GM12878 (cell line): ENCODE results near the gene NPR1. TPM values are rescaled to one million over a fixed set of nuclear protein-coding genes. Genes with fewer than 3 reads are reported as not detected.

ENCODE experiments used
- ATF2 ChIP-seq: IDR thresholded peaks from 2 replicates; pipeline ENCODE4 v1.6.1; 2012; ENCODE audit warnings: low read length, inconsistent platforms
- BCL11A ChIP-seq: IDR thresholded peaks from 2 replicates; pipeline ENCODE4 v1.6.1; 2011; ENCODE audit warnings: low read depth, low read length
- CBFB ChIP-seq: IDR thresholded peaks from 2 replicates; pipeline ENCODE4 v1.6.1; 2016; ENCODE audit warnings: antibody characterized with exemption, low read depth
- CBX3 ChIP-seq: fragments of 200-600 bp; sonication (generic); IDR thresholded peaks from 2 replicates; pipeline ENCODE4 v1.6.1; 2016; ENCODE audit warnings: low read depth, borderline replicate concordance
- CHD2 ChIP-seq: IDR thresholded peaks from 2 replicates; pipeline ENCODE4 v1.6.1; 2011; ENCODE audit warnings: low read depth, low read length, improper control_type of control experiment, borderline replicate concordance
- IKZF2 ChIP-seq, 2 experiments: fragments of 450-650 bp; IDR thresholded peaks; 2 replicates each; pipeline ENCODE4 v1.6.1; 2017; ENCODE audit warnings: mild to moderate bottlenecking in 2 of 2, moderate library complexity in 2 of 2
- NR2C1 ChIP-seq: fragments of 450-650 bp; IDR thresholded peaks from 2 replicates; pipeline ENCODE4 v1.6.1; 2017; ENCODE audit warnings: antibody characterized with exemption, mild to moderate bottlenecking, moderate library complexity
- POLR2AphosphoS5 ChIP-seq: IDR thresholded peaks from 2 replicates; pipeline ENCODE4 v1.6.1; 2011; ENCODE audit warnings: mild to moderate bottlenecking, low read length, inconsistent platforms
- RB1 ChIP-seq: fragments of 450-650 bp; formaldehyde crosslinking; IDR thresholded peaks from 2 replicates; pipeline ENCODE4 v1.6.1; 2017; ENCODE audit warnings: mild to moderate bottlenecking, borderline replicate concordance
- RELB ChIP-seq: fragments of 450-650 bp; IDR thresholded peaks from 2 replicates; pipeline ENCODE4 v1.6.1; 2017; ENCODE audit warnings: low read depth, mild to moderate bottlenecking, moderate library complexity
- SMC3 ChIP-seq: IDR thresholded peaks from 2 replicates; pipeline ENCODE4 v1.6.1; 2011; ENCODE audit warnings: low read length, improper control_type of control experiment, borderline replicate concordance
- SUPT20H ChIP-seq: IDR thresholded peaks from 2 replicates; pipeline ENCODE4 v1.6.1; 2011; ENCODE audit warnings: low read depth, mild to moderate bottlenecking, low read length, moderate library complexity, borderline replicate concordance; ENCODE audit not compliant: control insufficient read depth
- TCF12 ChIP-seq: IDR thresholded peaks from 2 replicates; pipeline ENCODE4 v1.6.1; 2011; ENCODE audit warnings: low read depth, mild to moderate bottlenecking, low read length
- ZNF207 ChIP-seq: fragments of 450-650 bp; IDR thresholded peaks from 2 replicates; pipeline ENCODE4 v1.6.1; 2014; ENCODE audit warnings: antibody characterized with exemption, mild to moderate bottlenecking, borderline replicate concordance
- ZNF384 ChIP-seq: IDR thresholded peaks from 2 replicates; pipeline ENCODE4 v1.6.1; 2012; ENCODE audit warnings: low read depth, mild to moderate bottlenecking, low read length, improper control_type of control experiment, borderline replicate concordance
- polyA plus RNA-seq, 11 experiments: library from polyadenylated mRNA; depleted of rRNA in 4 of 11; unstranded in 6 of 11; stranded (reverse) in 5 of 11; fragments of >200 nt; fragmentation: Nextera tagmentation in 4 of 11; fragmentation: Illumina TruSeq in 1 of 11; extraction: Ambion mirVana in 4 of 11; extraction: Trizol in 1 of 11; gene quantifications; 1 replicate in 1 of 11; 2 replicates in 10 of 11; pipeline versions ENCODE4 v1.2.1 to v1.2.3, GENCODE V29; 2011 to 2016; ENCODE audit warnings: inconsistent platforms in 2 of 11, missing spikeins in 2 of 11, low read depth in 1 of 11
- total RNA-seq, 4 experiments: library from RNA; depleted of rRNA in 3 of 4; stranded (reverse); fragments of >200 nt in 3 of 4; fragmentation: Illumina TruSeq in 1 of 4; extraction: Trizol in 1 of 4; gene quantifications; 2 replicates each; pipeline versions ENCODE4 v1.2.1 to v1.2.3, GENCODE V29; 2013 to 2021
- TF ChIP-seq, protein P1 (sequence below): IDR thresholded peaks from 2 replicates; pipeline ENCODE4 v1.6.1; 2011; ENCODE audit warnings: mild to moderate bottlenecking, low read depth, low read length, moderate library complexity; ENCODE audit not compliant: insufficient replicate concordance
- TF ChIP-seq, protein P2 (sequence below): fragments of 150-350 bp; IDR thresholded peaks from 2 replicates; pipeline ENCODE4 v1.6.1; 2014; ENCODE audit warnings: mild to moderate bottlenecking, low read depth, low read length
- TF ChIP-seq, protein P3 (sequence below): fragments of 450-650 bp; IDR thresholded peaks from 2 replicates; pipeline ENCODE4 v1.6.1; 2016; ENCODE audit warnings: mild to moderate bottlenecking
- TF ChIP-seq, protein P4 (sequence below): fragments of 450-650 bp; IDR thresholded peaks from 2 replicates; pipeline ENCODE4 v1.6.1; 2017; ENCODE audit warnings: mild to moderate bottlenecking, low read depth, inconsistent platforms; ENCODE audit not compliant: poor library complexity, severe bottlenecking

The NPR1 gene
- total and polyA plus RNA-seq, 10 of the 15 experiments (the other 5 are each of a cell fraction or from before 2014, with no cell fraction given): 0.09 to 2.1 (median 0.28) TPM; not detected in 1

DNA sequence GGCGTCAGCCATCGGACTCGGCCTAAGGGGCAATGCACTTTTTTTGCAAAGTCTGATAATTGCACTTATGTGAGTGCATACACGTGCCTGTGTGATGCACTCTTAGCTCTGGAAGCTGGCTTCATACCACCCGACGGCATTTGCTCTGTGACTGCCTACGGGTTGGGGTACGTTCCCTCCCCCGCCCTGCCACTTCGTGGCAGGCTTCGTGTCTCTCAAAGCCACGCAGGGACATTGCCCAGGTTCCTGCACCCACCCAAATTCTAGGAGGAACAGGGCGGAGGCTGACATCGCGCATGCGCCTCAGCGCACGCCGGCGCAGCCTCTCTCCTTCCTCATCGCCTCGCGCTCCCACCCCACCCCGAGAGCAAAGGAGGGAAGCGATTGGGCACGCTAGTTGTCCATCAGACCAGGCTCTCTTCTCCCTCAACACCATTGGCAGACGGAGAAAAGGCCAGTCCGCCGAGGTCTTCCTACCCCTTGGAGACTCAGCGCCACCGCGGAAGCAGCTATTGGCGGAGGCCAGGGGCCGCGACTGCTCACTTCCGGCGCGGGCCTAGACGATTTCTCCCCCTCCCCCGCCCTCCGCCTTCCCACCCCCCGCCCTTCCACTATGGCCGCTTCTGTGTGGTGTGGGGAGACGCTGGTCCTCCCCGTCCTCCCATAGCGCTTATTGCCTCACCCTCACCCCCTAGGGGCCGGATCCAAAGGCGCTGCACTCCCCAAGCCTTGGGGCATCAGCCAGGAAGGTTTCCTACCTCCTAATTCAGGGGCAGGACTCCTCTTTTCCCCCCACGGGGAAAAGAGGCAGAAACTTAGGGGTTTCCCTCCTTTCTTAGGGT is 49.2 kb downstream of the NPR1 start, which contains the start of gene INTS3 (continued):
- peak; percentile 95 for TF ChIP-seq CHD2
- no peak for TF ChIP-seq CBX3
- TF ChIP-seq, protein P1, sequence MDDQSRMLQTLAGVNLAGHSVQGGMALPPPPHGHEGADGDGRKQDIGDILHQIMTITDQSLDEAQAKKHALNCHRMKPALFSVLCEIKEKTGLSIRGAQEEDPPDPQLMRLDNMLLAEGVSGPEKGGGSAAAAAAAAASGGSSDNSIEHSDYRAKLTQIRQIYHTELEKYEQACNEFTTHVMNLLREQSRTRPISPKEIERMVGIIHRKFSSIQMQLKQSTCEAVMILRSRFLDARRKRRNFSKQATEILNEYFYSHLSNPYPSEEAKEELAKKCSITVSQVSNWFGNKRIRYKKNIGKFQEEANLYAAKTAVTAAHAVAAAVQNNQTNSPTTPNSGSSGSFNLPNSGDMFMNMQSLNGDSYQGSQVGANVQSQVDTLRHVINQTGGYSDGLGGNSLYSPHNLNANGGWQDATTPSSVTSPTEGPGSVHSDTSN: peak; percentile 97
- TF ChIP-seq RELB: no peak
- no peak for TF ChIP-seq NR2C1
- TF ChIP-seq ZNF384: no peak
- TF ChIP-seq, protein P2, sequence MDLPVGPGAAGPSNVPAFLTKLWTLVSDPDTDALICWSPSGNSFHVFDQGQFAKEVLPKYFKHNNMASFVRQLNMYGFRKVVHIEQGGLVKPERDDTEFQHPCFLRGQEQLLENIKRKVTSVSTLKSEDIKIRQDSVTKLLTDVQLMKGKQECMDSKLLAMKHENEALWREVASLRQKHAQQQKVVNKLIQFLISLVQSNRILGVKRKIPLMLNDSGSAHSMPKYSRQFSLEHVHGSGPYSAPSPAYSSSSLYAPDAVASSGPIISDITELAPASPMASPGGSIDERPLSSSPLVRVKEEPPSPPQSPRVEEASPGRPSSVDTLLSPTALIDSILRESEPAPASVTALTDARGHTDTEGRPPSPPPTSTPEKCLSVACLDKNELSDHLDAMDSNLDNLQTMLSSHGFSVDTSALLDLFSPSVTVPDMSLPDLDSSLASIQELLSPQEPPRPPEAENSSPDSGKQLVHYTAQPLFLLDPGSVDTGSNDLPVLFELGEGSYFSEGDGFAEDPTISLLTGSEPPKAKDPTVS: no peak
- TF ChIP-seq BCL11A: no peak
- peak in 1 of 2 experiments; percentile 16; a peak in 1 of 4 replicates for TF ChIP-seq IKZF2 (IDR thresholded peaks at IDR 0.05)
- peak; percentile 76 for TF ChIP-seq POLR2AphosphoS5
- TF ChIP-seq RB1: 0 out of 2 replicates have a peak, but pooled peaks have one; percentile 57
- no peak for TF ChIP-seq SUPT20H
- TF ChIP-seq, protein P3, sequence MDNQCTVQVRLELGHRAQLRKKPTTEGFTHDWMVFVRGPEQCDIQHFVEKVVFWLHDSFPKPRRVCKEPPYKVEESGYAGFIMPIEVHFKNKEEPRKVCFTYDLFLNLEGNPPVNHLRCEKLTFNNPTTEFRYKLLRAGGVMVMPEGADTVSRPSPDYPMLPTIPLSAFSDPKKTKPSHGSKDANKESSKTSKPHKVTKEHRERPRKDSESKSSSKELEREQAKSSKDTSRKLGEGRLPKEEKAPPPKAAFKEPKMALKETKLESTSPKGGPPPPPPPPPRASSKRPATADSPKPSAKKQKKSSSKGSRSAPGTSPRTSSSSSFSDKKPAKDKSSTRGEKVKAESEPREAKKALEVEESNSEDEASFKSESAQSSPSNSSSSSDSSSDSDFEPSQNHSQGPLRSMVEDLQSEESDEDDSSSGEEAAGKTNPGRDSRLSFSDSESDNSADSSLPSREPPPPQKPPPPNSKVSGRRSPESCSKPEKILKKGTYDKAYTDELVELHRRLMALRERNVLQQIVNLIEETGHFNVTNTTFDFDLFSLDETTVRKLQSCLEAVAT: peak; percentile 73; the same call in 1 of the 2 replicates
- peak; percentile 66; the same call in 1 of the 2 replicates for TF ChIP-seq ZNF207
- TF ChIP-seq, protein P4, sequence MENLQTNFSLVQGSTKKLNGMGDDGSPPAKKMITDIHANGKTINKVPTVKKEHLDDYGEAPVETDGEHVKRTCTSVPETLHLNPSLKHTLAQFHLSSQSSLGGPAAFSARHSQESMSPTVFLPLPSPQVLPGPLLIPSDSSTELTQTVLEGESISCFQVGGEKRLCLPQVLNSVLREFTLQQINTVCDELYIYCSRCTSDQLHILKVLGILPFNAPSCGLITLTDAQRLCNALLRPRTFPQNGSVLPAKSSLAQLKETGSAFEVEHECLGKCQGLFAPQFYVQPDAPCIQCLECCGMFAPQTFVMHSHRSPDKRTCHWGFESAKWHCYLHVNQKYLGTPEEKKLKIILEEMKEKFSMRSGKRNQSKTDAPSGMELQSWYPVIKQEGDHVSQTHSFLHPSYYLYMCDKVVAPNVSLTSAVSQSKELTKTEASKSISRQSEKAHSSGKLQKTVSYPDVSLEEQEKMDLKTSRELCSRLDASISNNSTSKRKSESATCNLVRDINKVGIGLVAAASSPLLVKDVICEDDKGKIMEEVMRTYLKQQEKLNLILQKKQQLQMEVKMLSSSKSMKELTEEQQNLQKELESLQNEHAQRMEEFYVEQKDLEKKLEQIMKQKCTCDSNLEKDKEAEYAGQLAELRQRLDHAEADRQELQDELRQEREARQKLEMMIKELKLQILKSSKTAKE: no peak
- TF ChIP-seq CBFB: 0 out of 2 replicates have a peak, but pooled peaks have one; percentile 9
- TF ChIP-seq ATF2: no peak
- no peak for TF ChIP-seq TCF12
- TF ChIP-seq SMC3: no peak
